Activated CD8-positive, alpha-beta memory T cell treated with anti-CD3 and anti-CD28 coated beads, Interleukin-2, amount 10 ng/mL, durations not matched to agents 7 days and 5 days (primary cell): ENCODE data around the gene DGAT2. TPM values are rescaled to one million over a fixed set of nuclear protein-coding genes. Genes with fewer than 3 reads are reported as not detected.

Source experiments
- ATAC-seq: fragments of 150-1000 bp; cut with Tn5 transposase; one replicate; pipeline ENCODE4 v1.10.0; 2021; ENCODE audit warnings: moderate library complexity
- CTCF ChIA-PET: fragments of 350-600 bp; sonication (Branson Sonifier 250); formaldehyde crosslinking; loops from one replicate; lab custom pipeline; 2021; ENCODE audit warnings: antibody characterized with exemption; lab: Charles Lee
- DNase-seq: peaks from one replicate; pipeline ENCODE4 v3.0.0-alpha.2; 2020
- H3K27ac Mint-ChIP-seq: one replicate; pipeline ENCODE4 v1.8.0; 2021; ENCODE audit warnings: mild to moderate bottlenecking, mixed read lengths
- H3K27me3 Mint-ChIP-seq: one replicate; pipeline ENCODE4 v1.8.0; 2021; ENCODE audit warnings: mixed read lengths
- H3K36me3 Mint-ChIP-seq: one replicate; pipeline ENCODE4 v1.8.0; 2021; ENCODE audit warnings: mild to moderate bottlenecking, mixed read lengths
- H3K4me1 Mint-ChIP-seq: one replicate; pipeline ENCODE4 v1.8.0; 2021; ENCODE audit warnings: mixed read lengths
- H3K4me3 Mint-ChIP-seq: one replicate; pipeline ENCODE4 v1.8.0; 2021; ENCODE audit warnings: mild to moderate bottlenecking, moderate library complexity, mixed read lengths
- H3K9me3 Mint-ChIP-seq: one replicate; pipeline ENCODE4 v1.8.0; 2022; ENCODE audit warnings: low read depth, mixed read lengths
- total RNA-seq, 2 experiments: library from RNA; stranded (reverse); gene quantifications; one replicate each; pipeline ENCODE4 v1.2.3, GENCODE V29; 2021

DGAT2 gene
- total RNA-seq, 2 experiments from 2014 or later = 1.5 to 1.8 TPM

GRCh38 chr11:75777461-75778110, 9.0 kb downstream of the DGAT2 start:
- DNase-seq (peak; percentile 48), ATAC-seq (peak; percentile 64)
- no peaks in the 10 kb centered on the region for H3K27me3 Mint-ChIP-seq
- H3K9me3 Mint-ChIP-seq = no peaks in the 10 kb centered on the region
- H3K27ac Mint-ChIP-seq = peak overlapping the region; percentile 64
- no peaks in the 10 kb centered on the region for H3K36me3 Mint-ChIP-seq
- CTCF ChIA-PET = interaction anchor here (0.6 to 1.9 kb wide), 6 partner anchors 9 to 219 kb away, joined by 3 to 6 read pairs (median 4); partner anchors contain the start of gene DGAT2
- peaks cover 37% of the 10 kb centered on the region for H3K4me1 Mint-ChIP-seq
- H3K4me3 Mint-ChIP-seq = no peak overlapping the region

- Mint-ChIP-seq H3K27ac (no peak overlapping the region), H3K27me3 (no peaks in the 10 kb centered on the region), H3K4me1 (peaks cover 35% of the 10 kb centered on the region), H3K36me3 (no peaks in the 10 kb centered on the region), H3K4me3 (no peak overlapping the region), H3K9me3 (no peaks in the 10 kb centered on the region)
- no peak for DNase-seq
- ATAC-seq = no peak
- CTCF ChIA-PET = interaction anchor here (2.1 kb wide), 1 partner anchor 24 kb away, joined by 10 read pairs; no protein-coding TSS in a partner anchor
Observed at GRCh38 chr11:75778962-75779361, 10.4 kb downstream of the DGAT2 start.

- H3K27me3 Mint-ChIP-seq = no peaks in the 10 kb centered on the region
- H3K27ac Mint-ChIP-seq = no peak overlapping the region
- no peaks in the 10 kb centered on the region for H3K9me3 Mint-ChIP-seq
- DNase-seq (no peak), ATAC-seq (no peak)
- H3K36me3 Mint-ChIP-seq = no peaks in the 10 kb centered on the region
- CTCF ChIA-PET = interaction anchor here (2.1 kb wide), 1 partner anchor 23 kb away, joined by 10 read pairs; no protein-coding TSS in a partner anchor
- no peak overlapping the region for H3K4me3 Mint-ChIP-seq
- H3K4me1 Mint-ChIP-seq = peaks cover 28% of the 10 kb centered on the region
Observed at GRCh38 chr11:75779960-75780359, 11.4 kb downstream of the DGAT2 start.

- DNase-seq (no peak), ATAC-seq (no peak)
- CTCF ChIA-PET = interaction anchor here (1.5 kb wide), 1 partner anchor 12 kb away, joined by 4 read pairs; the partner anchor contains the start of gene DGAT2
- Mint-ChIP-seq H3K4me3 (no peak overlapping the region), H3K4me1 (peaks cover 28% of the 10 kb centered on the region), H3K27me3 (no peaks in the 10 kb centered on the region), H3K36me3 (no peaks in the 10 kb centered on the region), H3K9me3 (no peaks in the 10 kb centered on the region), H3K27ac (no peak overlapping the region)
Observed at GRCh38 chr11:75780888-75781287, 12.3 kb downstream of the DGAT2 start.

- no peaks in the 10 kb centered on the region for H3K27me3 Mint-ChIP-seq
- DNase-seq = no peak
- no peak overlapping the region for H3K4me3 Mint-ChIP-seq
- H3K4me1 Mint-ChIP-seq = peaks cover 27% of the 10 kb centered on the region
- no peak overlapping the region for H3K27ac Mint-ChIP-seq
- no peaks in the 10 kb centered on the region for H3K9me3 Mint-ChIP-seq
- CTCF ChIA-PET = interaction anchor here (1.5 kb wide), 1 partner anchor 13 kb away, joined by 4 read pairs; the partner anchor contains the start of gene DGAT2
- ATAC-seq = no peak
- H3K36me3 Mint-ChIP-seq = no peaks in the 10 kb centered on the region
Observed at GRCh38 chr11:75781296-75781695, 12.7 kb downstream of the DGAT2 start.

GRCh38 chr11:75781831-75782230, 13.3 kb downstream of the DGAT2 start:
- Mint-ChIP-seq H3K27me3 (no peaks in the 10 kb centered on the region), H3K9me3 (no peaks in the 10 kb centered on the region), H3K27ac (no peak overlapping the region), H3K36me3 (no peaks in the 10 kb centered on the region), H3K4me3 (no peak overlapping the region), H3K4me1 (peaks cover 25% of the 10 kb centered on the region)
- CTCF ChIA-PET = interaction anchor here (1.5 kb wide), 1 partner anchor 13 kb away, joined by 4 read pairs; the partner anchor contains the start of gene DGAT2
- no peak for DNase-seq
- no peak for ATAC-seq

GRCh38 chr11:75782540-75783263, 14.1 kb downstream of the DGAT2 start:
- CTCF ChIA-PET = no interaction called here
- no peaks in the 10 kb centered on the region for H3K27me3 Mint-ChIP-seq
- ATAC-seq (no peak), DNase-seq (no peak)
- peaks cover 16% of the 10 kb centered on the region for H3K4me1 Mint-ChIP-seq
- H3K9me3 Mint-ChIP-seq = no peaks in the 10 kb centered on the region
- no peak overlapping the region for H3K4me3 Mint-ChIP-seq
- H3K27ac Mint-ChIP-seq = no peak overlapping the region
- H3K36me3 Mint-ChIP-seq = no peaks in the 10 kb centered on the region

GRCh38 chr11:75783416-75784084, 15.0 kb downstream of the DGAT2 start:
- no peak overlapping the region for H3K27ac Mint-ChIP-seq
- CTCF ChIA-PET = no interaction called here
- H3K4me1 Mint-ChIP-seq = peaks cover 10% of the 10 kb centered on the region
- H3K36me3 Mint-ChIP-seq = no peaks in the 10 kb centered on the region
- DNase-seq (no peak), ATAC-seq (no peak)
- H3K4me3 Mint-ChIP-seq = no peak overlapping the region
- no peaks in the 10 kb centered on the region for H3K9me3 Mint-ChIP-seq
- no peaks in the 10 kb centered on the region for H3K27me3 Mint-ChIP-seq

GRCh38 chr11:75784085-75784478, 15.5 kb downstream of the DGAT2 start:
- DNase-seq (no peak), ATAC-seq (no peak)
- Mint-ChIP-seq H3K27ac (no peak overlapping the region), H3K4me3 (no peak overlapping the region), H3K9me3 (no peaks in the 10 kb centered on the region), H3K4me1 (peaks cover 10% of the 10 kb centered on the region), H3K27me3 (no peaks in the 10 kb centered on the region), H3K36me3 (no peaks in the 10 kb centered on the region)
- CTCF ChIA-PET = no interaction called here

- ATAC-seq = no peak
- CTCF ChIA-PET = no interaction called here
- Mint-ChIP-seq H3K4me1 (peaks cover 10% of the 10 kb centered on the region), H3K27me3 (no peaks in the 10 kb centered on the region), H3K36me3 (no peaks in the 10 kb centered on the region), H3K27ac (no peak overlapping the region), H3K9me3 (no peaks in the 10 kb centered on the region), H3K4me3 (no peak overlapping the region)
- no peak for DNase-seq
Observed at GRCh38 chr11:75784506-75784905, 15.9 kb downstream of the DGAT2 start.

GRCh38 chr11:75785187-75785586, 16.6 kb downstream of the DGAT2 start:
- Mint-ChIP-seq H3K4me3 (no peak overlapping the region), H3K9me3 (no peaks in the 10 kb centered on the region), H3K36me3 (no peaks in the 10 kb centered on the region), H3K4me1 (peaks cover 5% of the 10 kb centered on the region), H3K27ac (no peak overlapping the region), H3K27me3 (no peaks in the 10 kb centered on the region)
- CTCF ChIA-PET = no interaction called here
- ATAC-seq (no peak), DNase-seq (no peak)

- Mint-ChIP-seq H3K4me3 (no peak overlapping the region), H3K9me3 (no peaks in the 10 kb centered on the region), H3K27ac (no peak overlapping the region), H3K4me1 (peaks cover 5% of the 10 kb centered on the region), H3K27me3 (no peaks in the 10 kb centered on the region), H3K36me3 (no peaks in the 10 kb centered on the region)
- ATAC-seq (no peak), DNase-seq (no peak)
- CTCF ChIA-PET = no interaction called here
Observed at GRCh38 chr11:75786101-75786736, 17.6 kb downstream of the DGAT2 start.

GRCh38 chr11:75789521-75789920, 20.9 kb downstream of the DGAT2 start:
- H3K4me1 Mint-ChIP-seq = no peaks in the 10 kb centered on the region
- H3K9me3 Mint-ChIP-seq = no peaks in the 10 kb centered on the region
- no peaks in the 10 kb centered on the region for H3K36me3 Mint-ChIP-seq
- H3K4me3 Mint-ChIP-seq = no peak overlapping the region
- ATAC-seq (no peak), DNase-seq (no peak)
- no peak overlapping the region for H3K27ac Mint-ChIP-seq
- no peaks in the 10 kb centered on the region for H3K27me3 Mint-ChIP-seq
- CTCF ChIA-PET = interaction anchor here (0.8 to 1.3 kb wide), 2 partner anchors 14 to 66 kb away, joined by 4 read pairs; no protein-coding TSS in a partner anchor
